ENCODE measurements around the gene ATRNL1.

Gene ATRNL1

DNA sequence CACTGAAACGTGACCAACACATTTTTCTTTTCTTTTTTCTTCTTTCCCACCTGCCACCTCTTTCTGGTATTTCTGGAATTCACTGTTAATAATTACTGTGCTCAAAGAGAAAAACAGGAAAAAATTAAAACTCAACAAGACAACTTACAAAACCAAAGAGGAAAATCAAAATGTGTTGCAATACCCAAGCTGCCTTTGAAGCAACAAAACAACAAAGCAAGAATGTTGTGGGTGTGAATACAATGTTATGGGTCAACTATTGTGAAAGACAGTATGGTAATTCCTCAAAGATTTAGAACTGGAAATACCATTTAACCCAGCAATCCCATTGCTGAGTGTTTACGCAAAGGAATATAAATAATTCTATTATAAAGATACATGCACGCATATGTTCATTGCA is 764.7 kb downstream of the ATRNL1 start:
- no peak for DNase-seq
- no peaks in the 10 kb centered on the region for H3K27me3 ChIP-seq
- no peaks in the 10 kb centered on the region for H3K36me3 ChIP-seq
- TF ChIP-seq, protein P1, sequence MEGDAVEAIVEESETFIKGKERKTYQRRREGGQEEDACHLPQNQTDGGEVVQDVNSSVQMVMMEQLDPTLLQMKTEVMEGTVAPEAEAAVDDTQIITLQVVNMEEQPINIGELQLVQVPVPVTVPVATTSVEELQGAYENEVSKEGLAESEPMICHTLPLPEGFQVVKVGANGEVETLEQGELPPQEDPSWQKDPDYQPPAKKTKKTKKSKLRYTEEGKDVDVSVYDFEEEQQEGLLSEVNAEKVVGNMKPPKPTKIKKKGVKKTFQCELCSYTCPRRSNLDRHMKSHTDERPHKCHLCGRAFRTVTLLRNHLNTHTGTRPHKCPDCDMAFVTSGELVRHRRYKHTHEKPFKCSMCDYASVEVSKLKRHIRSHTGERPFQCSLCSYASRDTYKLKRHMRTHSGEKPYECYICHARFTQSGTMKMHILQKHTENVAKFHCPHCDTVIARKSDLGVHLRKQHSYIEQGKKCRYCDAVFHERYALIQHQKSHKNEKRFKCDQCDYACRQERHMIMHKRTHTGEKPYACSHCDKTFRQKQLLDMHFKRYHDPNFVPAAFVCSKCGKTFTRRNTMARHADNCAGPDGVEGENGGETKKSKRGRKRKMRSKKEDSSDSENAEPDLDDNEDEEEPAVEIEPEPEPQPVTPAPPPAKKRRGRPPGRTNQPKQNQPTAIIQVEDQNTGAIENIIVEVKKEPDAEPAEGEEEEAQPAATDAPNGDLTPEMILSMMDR (IDR thresholded peaks at IDR 0.05; ENCODE audit: low read depth, low read length) = no peak
- no peaks in the 10 kb centered on the region for H3K9me3 ChIP-seq
- H3K4me3 ChIP-seq (ENCODE audit: low read depth, low read length) = no peak overlapping the region
- H3K4me1 ChIP-seq = no peaks in the 10 kb centered on the region

DNA sequence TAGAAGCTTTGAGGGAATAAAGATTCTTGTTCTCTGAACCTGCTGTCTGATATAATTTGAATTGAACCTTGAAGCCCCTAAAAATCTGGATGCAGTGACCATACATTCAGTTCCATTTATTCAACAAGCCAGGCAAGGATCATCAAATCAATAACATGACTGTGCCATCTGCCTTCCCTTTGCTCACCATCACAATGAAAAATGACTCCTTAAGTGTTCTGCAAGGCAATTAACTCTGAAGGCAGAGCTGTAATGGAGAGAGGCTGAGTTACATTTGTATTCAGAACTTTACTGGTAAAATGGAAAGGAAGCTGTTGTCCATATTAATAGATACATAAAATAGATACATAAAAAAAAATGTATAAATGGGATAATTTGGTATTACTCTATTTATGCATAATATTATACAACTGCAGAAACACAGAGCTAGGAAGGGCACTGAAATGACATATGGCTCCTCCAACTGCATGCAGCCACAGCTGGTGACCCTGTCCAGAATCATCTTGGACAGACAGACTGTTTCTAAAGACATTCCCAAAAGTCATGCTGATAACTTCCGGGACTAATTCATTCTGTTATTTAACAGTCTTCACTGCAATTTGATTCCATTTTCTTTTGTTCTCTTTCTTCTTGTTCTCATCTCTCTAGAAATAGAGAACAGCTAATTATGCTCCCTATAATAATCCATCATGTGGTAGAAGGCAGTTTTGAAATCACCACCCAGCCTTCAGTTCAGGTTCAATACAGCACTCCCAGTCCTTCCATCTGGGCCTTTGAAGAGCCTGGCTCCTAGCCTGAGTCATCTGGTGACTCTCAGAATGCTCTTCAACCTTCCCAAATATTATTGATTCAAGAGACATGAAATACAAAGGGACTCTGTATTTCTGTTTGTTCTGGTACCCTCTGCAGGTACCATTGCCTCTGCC is 767.3 kb downstream of the ATRNL1 start:
- no peaks in the 10 kb centered on the region for H3K9me3 ChIP-seq
- no peaks in the 10 kb centered on the region for H3K36me3 ChIP-seq
- no peak overlapping the region for H3K4me3 ChIP-seq (ENCODE audit: low read depth, low read length)
- no peaks in the 10 kb centered on the region for H3K27me3 ChIP-seq
- H3K4me1 ChIP-seq = no peaks in the 10 kb centered on the region
- DNase-seq = no peak
- TF ChIP-seq, protein P1 (IDR thresholded peaks at IDR 0.05; ENCODE audit: low read depth, low read length) = no peak

DNA sequence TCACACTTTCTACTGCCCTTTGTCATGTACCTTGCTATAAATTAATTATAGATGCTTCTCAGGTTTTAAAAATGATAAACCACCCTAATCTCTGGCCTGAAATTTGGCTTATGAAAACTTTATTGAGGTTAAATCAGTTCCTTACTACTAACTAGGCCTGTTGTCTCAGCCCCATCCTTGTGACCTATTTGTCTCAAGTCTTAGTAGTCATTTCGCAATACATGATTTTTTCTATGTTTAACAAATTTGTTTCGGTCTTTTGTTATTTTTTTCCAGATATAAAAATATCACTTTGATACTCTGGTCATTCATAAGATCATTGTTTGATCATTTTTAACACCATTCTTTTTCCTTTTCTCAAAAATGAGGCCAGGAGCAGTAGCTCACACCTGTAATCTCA is 768.3 kb downstream of the ATRNL1 start:
- TF ChIP-seq, protein P1 (IDR thresholded peaks at IDR 0.05; ENCODE audit: low read depth, low read length) = no peak
- H3K4me1 ChIP-seq = no peaks in the 10 kb centered on the region

DNA sequence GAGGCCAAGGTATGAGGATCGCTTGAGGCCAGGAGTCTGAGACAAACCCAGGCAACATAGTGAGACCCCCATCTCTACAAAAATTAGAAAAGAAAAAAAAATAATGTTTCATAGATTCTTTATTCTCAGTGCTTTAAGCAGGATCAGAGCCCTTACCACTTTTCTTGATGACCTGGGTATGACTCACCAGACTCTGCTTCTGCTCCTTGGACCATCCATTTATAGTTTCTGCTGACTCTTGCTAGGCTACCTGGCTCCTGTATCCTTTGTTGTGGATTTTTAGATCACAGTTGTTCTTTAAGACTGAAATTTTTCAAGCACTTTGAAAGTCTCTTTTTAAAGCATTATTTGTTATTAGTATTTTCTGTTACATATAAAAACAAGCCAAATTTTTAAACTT is 768.7 kb downstream of the ATRNL1 start:
- no peak for DNase-seq
- H3K4me3 ChIP-seq (ENCODE audit: low read depth, low read length) = no peak overlapping the region
- H3K4me1 ChIP-seq = no peaks in the 10 kb centered on the region
- TF ChIP-seq, protein P1 (IDR thresholded peaks at IDR 0.05; ENCODE audit: low read depth, low read length) = no peak
- no peaks in the 10 kb centered on the region for H3K9me3 ChIP-seq
- no peaks in the 10 kb centered on the region for H3K36me3 ChIP-seq
- no peaks in the 10 kb centered on the region for H3K27me3 ChIP-seq

More for the DNA sequence above, 768.3 kb downstream of the ATRNL1 start:
- no peaks in the 10 kb centered on the region for H3K9me3 ChIP-seq
- no peaks in the 10 kb centered on the region for H3K36me3 ChIP-seq
- no peak for DNase-seq
- H3K27me3 ChIP-seq = no peaks in the 10 kb centered on the region
- no peak overlapping the region for H3K4me3 ChIP-seq (ENCODE audit: low read depth, low read length)

DNA sequence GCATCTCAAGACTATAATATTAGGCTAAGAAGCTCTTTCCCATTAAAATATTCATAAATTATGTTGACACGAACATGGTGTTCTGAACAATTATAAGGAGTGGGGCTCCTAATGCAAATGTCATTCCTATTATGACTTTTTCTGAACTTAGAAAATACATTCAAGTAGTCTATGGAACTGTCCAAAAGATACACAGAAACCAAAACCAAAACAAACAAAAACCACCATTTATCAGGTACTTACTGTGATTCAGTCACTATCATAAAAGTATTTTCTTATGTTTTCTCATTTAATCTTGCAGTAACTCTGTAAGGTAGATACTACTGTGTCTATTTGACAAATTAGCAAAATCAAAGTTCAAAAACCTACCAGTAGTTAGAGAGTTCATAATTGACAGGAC is 773.0 kb downstream of the ATRNL1 start:
- no peaks in the 10 kb centered on the region for H3K9me3 ChIP-seq
- TF ChIP-seq, protein P1 (IDR thresholded peaks at IDR 0.05; ENCODE audit: low read depth, low read length) = no peak
- no peaks in the 10 kb centered on the region for H3K36me3 ChIP-seq
- no peaks in the 10 kb centered on the region for H3K4me1 ChIP-seq
- H3K27me3 ChIP-seq = no peaks in the 10 kb centered on the region
- no peak overlapping the region for H3K4me3 ChIP-seq (ENCODE audit: low read depth, low read length)
- DNase-seq = no peak

DNA sequence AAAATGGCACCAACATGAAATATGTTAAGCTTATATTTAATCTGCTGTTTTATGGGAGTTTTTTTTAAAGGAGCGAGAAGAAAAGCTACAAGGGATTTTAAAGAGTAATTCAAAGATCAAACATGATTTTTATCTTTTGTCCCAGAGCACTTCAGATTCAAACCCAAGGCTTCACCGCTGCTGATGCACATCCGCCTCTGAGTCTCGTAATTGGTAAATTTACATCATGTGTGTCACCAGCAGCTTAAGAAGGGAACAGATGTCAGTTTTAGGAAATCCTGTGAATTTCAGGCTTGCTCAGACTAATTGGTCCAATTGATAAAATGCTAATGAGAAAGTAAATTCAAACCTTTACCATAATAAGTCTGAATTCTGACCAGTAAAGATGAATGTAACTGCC is 773.5 kb downstream of the ATRNL1 start:
- TF ChIP-seq, protein P1 (IDR thresholded peaks at IDR 0.05; ENCODE audit: low read depth, low read length) = no peak
- no peaks in the 10 kb centered on the region for H3K36me3 ChIP-seq
- DNase-seq = no peak
- H3K27me3 ChIP-seq = no peaks in the 10 kb centered on the region
- H3K4me3 ChIP-seq (ENCODE audit: low read depth, low read length) = no peak overlapping the region
- no peaks in the 10 kb centered on the region for H3K9me3 ChIP-seq
- no peaks in the 10 kb centered on the region for H3K4me1 ChIP-seq

Measured in BE2C (cell line).